Esophagus squamous epithelium (tissue), 4 donors: ENCODE data around the gene RNF166.

Source experiments
- CTCF ChIP-seq, 6 experiments: fragments of 450-650 bp in 4 of 6; fragments of 200-600 bp in 2 of 6; sonication (generic) in 2 of 6; IDR thresholded peaks; one replicate each; pipeline ENCODE4 v1.5.1; 2016 to 2019; ENCODE audit warnings: antibody characterized with exemption in 6 of 6, mild to moderate bottlenecking in 4 of 6, moderate library complexity in 4 of 6
- POLR2A ChIP-seq, 4 donors: fragments of 450-650 bp; IDR thresholded peaks; one replicate each; pipeline ENCODE4 v1.6.1; 2017; ENCODE audit warnings: antibody characterized with exemption in 4 of 4, mild to moderate bottlenecking in 4 of 4, moderate library complexity in 3 of 4

- TF ChIP-seq CTCF (IDR thresholded peaks at IDR 0.05) (no peak), POLR2A (IDR thresholded peaks at IDR 0.05) (no peak)
Measured at GRCh38 chr16:88736088-88736487, 29.9 kb upstream of the RNF166 start.
